ENCODE measurements around the gene AMER3.
"Not testable (repeated sequence)": the region's sequence is repeated elsewhere in the genome, so short reads cannot be mapped to it uniquely, and the experiment has no call there.

Gene AMER3

DNA sequence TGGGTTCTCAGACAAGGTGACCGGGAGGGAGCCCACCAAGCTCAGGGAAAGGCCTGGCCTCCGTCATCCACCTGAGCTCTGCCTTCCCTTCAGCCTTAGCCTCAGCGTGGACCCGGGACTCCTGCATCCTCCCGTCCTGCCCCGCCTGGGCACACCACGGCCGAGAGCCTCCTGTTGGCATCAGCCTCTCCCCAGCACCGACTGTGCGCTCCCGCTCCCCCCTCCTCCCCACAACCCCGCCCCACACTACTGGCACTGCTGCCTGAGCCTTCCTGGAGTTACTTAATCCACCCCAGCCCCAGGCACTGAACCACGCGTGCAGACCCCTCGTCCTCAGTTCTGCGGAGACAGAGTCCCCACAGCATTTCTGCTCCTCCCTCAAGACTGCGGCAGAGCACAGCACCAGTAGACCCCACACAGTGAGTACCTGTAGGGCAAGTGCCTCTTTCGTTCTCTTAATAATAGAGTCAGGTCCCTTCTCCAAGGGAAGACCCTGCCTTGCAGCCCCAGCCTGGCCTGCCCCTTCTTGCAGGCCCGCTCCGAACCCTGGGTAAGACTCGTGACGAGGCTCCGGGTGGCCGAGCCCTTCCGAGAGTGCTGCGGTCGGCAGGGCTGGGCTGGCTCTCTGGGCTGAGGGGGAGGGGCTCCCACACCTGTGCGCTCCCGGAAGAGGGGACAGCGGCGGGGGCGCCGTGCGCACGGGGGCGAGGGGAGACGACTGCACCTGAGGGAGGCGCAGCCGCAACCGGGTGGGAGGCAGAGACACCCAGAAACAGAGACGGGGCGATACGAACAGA is at the start of gene AMER3:
Gene AMER3, plus strand, starts transcription at position 285 of the 797 bp plus-strand sequence. CDS start 6,533 bp downstream, outside the sequence.
- peak; percentile 29 for DNase-seq

DNA sequence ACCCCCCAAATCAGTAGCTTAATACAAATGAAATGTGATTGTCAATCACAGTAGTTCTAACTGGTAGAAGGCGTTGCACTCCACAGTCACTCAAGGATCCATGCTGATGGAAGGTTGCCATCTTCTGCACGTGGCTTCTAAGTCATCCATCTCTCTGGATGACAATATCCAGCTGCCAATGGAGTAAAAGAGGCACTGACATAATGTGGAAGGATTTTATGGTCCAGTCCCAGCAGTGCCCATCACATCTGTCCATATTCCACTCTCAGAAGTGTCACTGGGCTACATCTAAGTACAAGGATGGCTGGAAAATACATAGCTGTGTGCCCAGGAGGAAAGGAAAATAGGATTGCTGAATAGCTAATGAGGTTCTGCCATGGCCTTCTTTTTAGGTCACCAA is 40.5 kb upstream of the AMER3 start:
- not testable (repeated sequence) for DNase-seq

- no peak for DNase-seq
Measured at GRCh38 chr2:130720036-130720435, 35.3 kb upstream of the AMER3 start.

- peak; percentile 73 for DNase-seq
Measured at GRCh38 chr2:130720528-130720927, 34.8 kb upstream of the AMER3 start.

- no peak for DNase-seq
Measured at GRCh38 chr2:130724455-130724854, 30.9 kb upstream of the AMER3 start.

DNA sequence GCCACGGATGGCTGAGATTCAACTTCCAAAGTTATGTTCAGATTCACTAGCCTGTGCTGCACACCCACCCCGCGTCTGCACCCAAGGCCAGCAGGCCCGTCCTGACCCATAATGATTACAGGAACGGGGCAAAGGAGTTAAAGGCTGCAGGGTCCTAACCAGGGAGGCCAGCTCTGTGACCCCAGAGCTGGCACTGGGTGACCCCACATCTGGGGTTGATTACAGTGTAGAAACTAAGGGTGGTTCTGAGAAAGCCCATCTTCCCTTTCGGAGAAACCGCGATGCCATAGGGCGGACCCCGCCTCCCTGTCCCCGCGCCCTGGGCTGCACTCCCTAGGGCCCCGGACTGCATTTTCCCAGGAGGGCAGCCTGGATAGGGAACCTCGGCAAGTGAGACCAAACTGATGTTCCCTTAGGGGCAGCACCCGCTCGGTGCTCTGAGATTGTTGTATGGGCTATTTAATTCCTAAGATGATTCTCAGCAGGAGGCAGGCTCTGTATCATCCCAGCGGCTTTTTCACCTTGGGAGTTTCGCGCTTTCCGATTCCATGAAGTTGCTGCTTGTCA is 28.6 kb upstream of the AMER3 start:
- DNase-seq = no peak

DNA sequence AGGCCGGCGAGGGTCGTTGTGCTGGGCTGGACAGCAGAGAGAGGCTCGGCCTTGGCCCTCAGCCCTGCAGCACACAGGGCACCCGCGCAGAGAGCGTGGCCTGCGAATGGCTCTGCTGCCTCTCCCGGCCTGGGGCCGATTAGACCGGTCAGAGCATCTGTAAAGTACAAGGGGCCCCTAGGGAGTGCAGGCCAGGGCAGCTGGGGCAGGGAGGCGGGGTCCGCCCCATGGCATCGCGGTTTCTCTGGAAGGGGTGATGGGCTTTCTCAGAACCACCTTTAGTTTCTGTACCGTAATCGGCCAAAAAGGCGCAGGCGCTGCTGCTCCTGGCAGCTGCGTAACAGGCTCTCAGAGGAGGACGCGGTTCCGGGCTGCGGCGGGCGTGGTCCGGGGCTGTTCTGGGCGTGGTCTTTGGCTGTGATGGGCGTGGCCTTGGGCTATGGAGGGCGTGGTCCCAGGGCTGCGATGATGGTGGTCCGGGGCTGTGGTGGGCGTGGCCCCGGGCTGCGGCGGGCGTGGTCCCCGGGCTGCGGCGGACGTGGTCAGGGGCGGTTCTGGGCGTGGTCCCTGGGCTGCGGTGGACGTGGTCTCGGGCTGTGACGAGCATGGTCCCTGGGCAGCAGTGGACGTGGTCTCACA is 27.9 kb upstream of the AMER3 start:
- peak; percentile 80 for DNase-seq

- peak; percentile 62 for DNase-seq
Measured at GRCh38 chr2:130728007-130728454, 27.3 kb upstream of the AMER3 start.

GRCh38 chr2:130728549-130729316 is 26.6 kb upstream of the AMER3 start, which contains the start of gene GPR148:
Gene GPR148 (plus strand): TSS chr2:130729070. CDS start chr2:130729152, 82 bp downstream.
- peak; percentile 87 for DNase-seq

DNA sequence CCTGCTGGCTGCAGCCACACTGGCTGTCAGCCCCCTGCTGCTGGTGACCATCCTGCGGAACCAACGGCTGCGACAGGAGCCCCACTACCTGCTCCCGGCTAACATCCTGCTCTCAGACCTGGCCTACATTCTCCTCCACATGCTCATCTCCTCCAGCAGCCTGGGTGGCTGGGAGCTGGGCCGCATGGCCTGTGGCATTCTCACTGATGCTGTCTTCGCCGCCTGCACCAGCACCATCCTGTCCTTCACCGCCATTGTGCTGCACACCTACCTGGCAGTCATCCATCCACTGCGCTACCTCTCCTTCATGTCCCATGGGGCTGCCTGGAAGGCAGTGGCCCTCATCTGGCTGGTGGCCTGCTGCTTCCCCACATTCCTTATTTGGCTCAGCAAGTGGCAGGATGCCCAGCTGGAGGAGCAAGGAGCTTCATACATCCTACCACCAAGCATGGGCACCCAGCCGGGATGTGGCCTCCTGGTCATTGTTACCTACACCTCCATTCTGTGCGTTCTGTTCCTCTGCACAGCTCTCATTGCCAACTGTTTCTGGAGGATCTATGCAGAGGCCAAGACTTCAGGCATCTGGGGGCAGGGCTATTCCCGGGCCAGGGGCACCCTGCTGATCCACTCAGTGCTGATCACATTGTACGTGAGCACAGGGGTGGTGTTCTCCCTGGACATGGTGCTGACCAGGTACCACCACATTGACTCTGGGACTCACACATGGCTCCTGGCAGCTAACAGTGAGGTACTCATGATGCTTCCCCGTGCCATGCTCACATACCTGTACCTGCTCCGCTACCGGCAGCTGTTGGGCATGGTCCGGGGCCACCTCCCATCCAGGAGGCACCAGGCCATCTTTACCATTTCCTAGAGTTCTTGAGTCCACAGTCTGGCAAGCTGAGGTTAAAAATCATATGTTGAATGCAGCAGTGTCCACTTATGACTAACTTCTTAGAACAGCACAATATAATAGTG is 25.7 kb upstream of the AMER3 start:
- peak; percentile 83 for DNase-seq

DNA sequence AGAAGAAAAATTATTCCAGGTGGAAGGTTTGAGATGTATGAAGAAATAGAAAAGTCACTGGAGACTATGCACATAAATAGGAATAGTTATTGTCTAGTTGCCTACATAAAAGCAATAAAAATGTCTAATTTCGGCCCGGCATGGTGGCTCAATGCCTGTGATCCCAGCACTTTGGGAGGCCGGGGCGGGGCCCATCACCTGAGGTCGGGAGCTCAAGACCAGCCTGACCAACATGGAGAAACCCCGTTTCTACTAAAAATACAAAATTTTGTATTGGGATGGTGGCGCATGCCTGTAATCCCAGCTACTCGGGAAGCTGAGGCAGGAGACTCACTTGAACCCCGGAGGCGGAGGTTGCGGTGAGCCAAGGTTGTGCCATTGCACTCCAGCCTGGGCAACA is 23.1 kb upstream of the AMER3 start:
- DNase-seq = not testable (repeated sequence)

DNA sequence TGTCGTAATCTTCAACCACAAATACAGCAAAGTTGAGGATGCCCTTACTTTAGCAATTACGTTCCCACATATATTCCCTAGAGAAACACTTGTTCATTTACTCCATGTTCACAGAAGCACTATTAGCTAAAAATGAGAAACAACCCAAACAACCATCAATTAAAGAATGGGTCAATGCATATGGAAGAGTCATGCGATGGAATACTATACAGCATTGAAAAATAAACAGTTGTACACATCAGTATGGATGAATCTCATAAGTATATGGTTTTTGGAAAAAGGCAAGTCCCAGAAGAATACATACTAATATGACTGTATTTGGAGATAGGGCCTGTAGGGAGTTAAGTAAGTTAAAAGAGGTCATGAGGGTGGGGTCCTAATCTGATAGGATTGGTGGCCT is 20.1 kb upstream of the AMER3 start:
- no peak for DNase-seq

- peak; percentile 10 for DNase-seq
Measured at GRCh38 chr2:130736487-130736886, 18.9 kb upstream of the AMER3 start.

- DNase-seq = no peak
Measured at GRCh38 chr2:130737592-130737991, 17.7 kb upstream of the AMER3 start.

GRCh38 chr2:130740671-130741070 is 14.7 kb upstream of the AMER3 start:
- DNase-seq = no peak

- DNase-seq = no peak
Measured at GRCh38 chr2:130743278-130743677, 12.1 kb upstream of the AMER3 start.

- peak; percentile 43 for DNase-seq
Measured at GRCh38 chr2:130744287-130745117, 10.8 kb upstream of the AMER3 start.

- no peak for DNase-seq
Measured at GRCh38 chr2:130749078-130749477, 6.3 kb upstream of the AMER3 start.

- no peak for DNase-seq
Measured at GRCh38 chr2:130749641-130750040, 5.7 kb upstream of the AMER3 start.

GRCh38 chr2:130754811-130755210 is 529 bp upstream of the AMER3 start:
- no peak for DNase-seq

Measured in NCI-H1092 treated with DMSO at 0.1 percent for 48 hours (cell line).